Skeletal muscle cell (primary cell): ENCODE measurements around the gene HSDL2.
"Not testable (repeated sequence)": the region's sequence is repeated elsewhere in the genome, so short reads cannot be mapped to it uniquely, and the experiment has no call there.

ENCODE experiments used
- DNase-seq: peaks from one replicate; pipeline ENCODE4 v3.0.0-alpha.2; 2010; ENCODE audit warnings: low read depth
- H3K4me3 ChIP-seq: 2 replicates; pipeline ENCODE4 v1.5.1; 2011; ENCODE audit warnings: low read depth, mild to moderate bottlenecking, control low read depth, low read length, moderate library complexity

Gene HSDL2

GRCh38 chr9:112487799-112488340 is 108.0 kb downstream of the HSDL2 start:
- H3K4me3 ChIP-seq, result peak overlapping the region; percentile 67
- DNase-seq, result no peak

GRCh38 chr9:112489039-112489546 is 109.2 kb downstream of the HSDL2 start:
- H3K4me3 ChIP-seq, result no peak overlapping the region
- DNase-seq, result no peak

- no peak for DNase-seq
- no peak overlapping the region for H3K4me3 ChIP-seq
Observed at GRCh38 chr9:112489876-112490666, 110.2 kb downstream of the HSDL2 start.

- H3K4me3 ChIP-seq, result no peak overlapping the region
- no peak for DNase-seq
Observed at GRCh38 chr9:112493393-112494137, 113.7 kb downstream of the HSDL2 start.

- DNase-seq, result no peak
- H3K4me3 ChIP-seq, result no peak overlapping the region
Observed at GRCh38 chr9:112494153-112494552, 114.2 kb downstream of the HSDL2 start.

GRCh38 chr9:112495614-112496013 is 115.7 kb downstream of the HSDL2 start:
- no peak overlapping the region for H3K4me3 ChIP-seq

GRCh38 chr9:112496074-112496722 is 116.3 kb downstream of the HSDL2 start:
- DNase-seq, result no peak
- H3K4me3 ChIP-seq, result no peak overlapping the region

More at GRCh38 chr9:112495614-112496013, 115.7 kb downstream of the HSDL2 start:
- no peak for DNase-seq

- no peak for DNase-seq
- H3K4me3 ChIP-seq, result no peak overlapping the region
Observed at GRCh38 chr9:112500842-112501241, 120.9 kb downstream of the HSDL2 start.

GRCh38 chr9:112501287-112501686 is 121.4 kb downstream of the HSDL2 start:
- DNase-seq, result no peak
- H3K4me3 ChIP-seq, result no peak overlapping the region

- H3K4me3 ChIP-seq, result no peak overlapping the region
- no peak for DNase-seq
Observed at GRCh38 chr9:112502175-112502946, 122.5 kb downstream of the HSDL2 start.

GRCh38 chr9:112503170-112503569 is 123.3 kb downstream of the HSDL2 start:
- DNase-seq, result no peak
- no peak overlapping the region for H3K4me3 ChIP-seq

- H3K4me3 ChIP-seq, result no peak overlapping the region
- no peak for DNase-seq
Observed at GRCh38 chr9:112505086-112505485, 125.2 kb downstream of the HSDL2 start.

- no peak overlapping the region for H3K4me3 ChIP-seq
- no peak for DNase-seq
Observed at GRCh38 chr9:112505607-112506006, 125.7 kb downstream of the HSDL2 start.

GRCh38 chr9:112506571-112506970 is 126.7 kb downstream of the HSDL2 start:
- no peak overlapping the region for H3K4me3 ChIP-seq

GRCh38 chr9:112507001-112507680 is 127.2 kb downstream of the HSDL2 start:
- DNase-seq, result no peak

More at GRCh38 chr9:112506571-112506970, 126.7 kb downstream of the HSDL2 start:
- no peak for DNase-seq

GRCh38 chr9:112508377-112508776 is 128.5 kb downstream of the HSDL2 start:
- H3K4me3 ChIP-seq, result no peak overlapping the region

More at GRCh38 chr9:112507001-112507680, 127.2 kb downstream of the HSDL2 start:
- no peak overlapping the region for H3K4me3 ChIP-seq

GRCh38 chr9:112512377-112512776 is 132.5 kb downstream of the HSDL2 start:
- H3K4me3 ChIP-seq, DNase-seq: not testable (repeated sequence)

More at GRCh38 chr9:112508377-112508776, 128.5 kb downstream of the HSDL2 start:
- no peak for DNase-seq

GRCh38 chr9:112516769-112517168 is 136.9 kb downstream of the HSDL2 start:
- H3K4me3 ChIP-seq, result no peak overlapping the region
- no peak for DNase-seq
